HG02610 (cell line): Measurements from ENCODE around the gene C17orf100.

ENCODE experiments used
- ATAC-seq: cut with Tn5 transposase; IDR thresholded peaks from one replicate; pipeline ENCODE4 v1.9.1; 2021; ENCODE audit warnings: mild to moderate bottlenecking, moderate library complexity; ENCODE audit not compliant: unreplicated experiment

Gene C17orf100

GRCh38 chr17:6651354-6651918, at the start of gene C17orf100, which contains the start of gene MED31:
Gene C17orf100, plus strand, starts transcription at chr17:6651762. Its CDS starts 152 bp downstream, at chr17:6651914.
Gene MED31, minus strand, starts transcription at chr17:6651605. Its CDS starts 77 bp downstream, at chr17:6651528.
- ATAC-seq, result peak; percentile 87

GRCh38 chr17:6602141-6602540, 49.4 kb upstream of the C17orf100 start:
- ATAC-seq, result no peak

- ATAC-seq, result no peak
Observed at GRCh38 chr17:6603744-6604325, 47.7 kb upstream of the C17orf100 start.

- ATAC-seq, result no peak
Observed at GRCh38 chr17:6605142-6605541, 46.4 kb upstream of the C17orf100 start.

GRCh38 chr17:6608321-6608720, 43.2 kb upstream of the C17orf100 start:
- ATAC-seq, result no peak

- ATAC-seq, result no peak
Observed at GRCh38 chr17:6610011-6610410, 41.6 kb upstream of the C17orf100 start.

GRCh38 chr17:6611231-6611630, 40.3 kb upstream of the C17orf100 start:
- ATAC-seq, result no peak

GRCh38 chr17:6623941-6624340, 27.6 kb upstream of the C17orf100 start:
- ATAC-seq, result no peak

- no peak for ATAC-seq
Observed at GRCh38 chr17:6626616-6627015, 24.9 kb upstream of the C17orf100 start.

- no peak for ATAC-seq
Observed at GRCh38 chr17:6627019-6627418, 24.5 kb upstream of the C17orf100 start.

GRCh38 chr17:6630390-6630789, 21.2 kb upstream of the C17orf100 start:
- no peak for ATAC-seq

- no peak for ATAC-seq
Observed at GRCh38 chr17:6632530-6632929, 19.0 kb upstream of the C17orf100 start.

- ATAC-seq, result no peak
Observed at GRCh38 chr17:6633263-6633662, 18.3 kb upstream of the C17orf100 start.

GRCh38 chr17:6636105-6636504, 15.5 kb upstream of the C17orf100 start:
- no peak for ATAC-seq

- ATAC-seq, result no peak
Observed at GRCh38 chr17:6636616-6637457, 14.7 kb upstream of the C17orf100 start.

GRCh38 chr17:6637458-6637840, 14.1 kb upstream of the C17orf100 start:
- ATAC-seq, result no peak

- no peak for ATAC-seq
Observed at GRCh38 chr17:6638046-6638908, 13.3 kb upstream of the C17orf100 start.

GRCh38 chr17:6639014-6639585, 12.5 kb upstream of the C17orf100 start:
- no peak for ATAC-seq

- no peak for ATAC-seq
Observed at GRCh38 chr17:6639586-6640535, 11.7 kb upstream of the C17orf100 start.
